Measurements from ENCODE around the gene LGSN.
"Not testable (repeated sequence)": the region's sequence is repeated elsewhere in the genome, so short reads cannot be mapped to it uniquely, and the experiment has no call there.

The LGSN gene, protein sequence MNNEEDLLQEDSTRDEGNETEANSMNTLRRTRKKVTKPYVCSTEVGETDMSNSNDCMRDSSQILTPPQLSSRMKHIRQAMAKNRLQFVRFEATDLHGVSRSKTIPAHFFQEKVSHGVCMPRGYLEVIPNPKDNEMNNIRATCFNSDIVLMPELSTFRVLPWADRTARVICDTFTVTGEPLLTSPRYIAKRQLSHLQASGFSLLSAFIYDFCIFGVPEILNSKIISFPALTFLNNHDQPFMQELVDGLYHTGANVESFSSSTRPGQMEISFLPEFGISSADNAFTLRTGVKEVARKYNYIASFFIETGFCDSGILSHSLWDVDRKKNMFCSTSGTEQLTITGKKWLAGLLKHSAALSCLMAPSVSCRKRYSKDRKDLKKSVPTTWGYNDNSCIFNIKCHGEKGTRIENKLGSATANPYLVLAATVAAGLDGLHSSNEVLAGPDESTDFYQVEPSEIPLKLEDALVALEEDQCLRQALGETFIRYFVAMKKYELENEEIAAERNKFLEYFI

GRCh38 chr6:63319939-63320338 lies at the start of gene LGSN:
LGSN (minus strand) TSS chr6:63319983; CDS start chr6:63319943, 40 bp downstream.
- DNase-seq (ENCODE audit: low read depth) = no peak

GRCh38 chr6:63368347-63368746 lies 48.6 kb upstream of the LGSN start:
- DNase-seq (ENCODE audit: low read depth) = no peak

DNA sequence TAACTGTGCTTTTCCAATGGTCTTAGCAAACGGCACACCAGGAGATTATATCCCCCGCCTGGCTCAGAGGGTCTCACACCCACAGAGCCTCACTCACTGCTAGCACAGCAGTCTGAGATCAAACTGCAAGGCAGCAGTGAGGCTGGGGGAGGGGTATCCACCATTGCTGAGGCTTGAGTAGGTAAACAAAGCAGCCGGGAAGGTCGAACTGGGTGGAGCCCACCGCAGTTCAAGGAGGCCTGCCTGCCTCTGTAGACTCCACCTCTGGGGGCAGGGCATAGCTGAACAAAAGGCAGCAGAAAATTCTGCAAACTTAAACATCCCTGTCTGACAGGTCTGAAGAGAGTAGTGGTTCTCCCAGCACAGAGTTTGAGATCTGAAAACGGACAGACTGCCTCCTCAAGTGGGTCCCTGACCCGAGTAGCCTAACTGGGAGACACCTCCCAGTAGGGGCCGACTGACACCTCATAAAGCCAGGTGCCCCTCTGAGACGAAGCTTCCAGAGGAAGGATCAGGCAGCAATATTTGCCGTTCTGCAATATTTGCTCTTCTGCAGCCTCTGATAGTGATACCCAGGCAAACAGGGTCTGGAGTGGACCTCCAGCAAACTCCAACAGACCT lies 42.8 kb upstream of the LGSN start:
- DNase-seq (ENCODE audit: low read depth) = not testable (repeated sequence)

- DNase-seq (ENCODE audit: low read depth) = not testable (repeated sequence)
These were observed 37.6 kb upstream of the LGSN start for GRCh38 chr6:63357384-63357783.

DNA sequence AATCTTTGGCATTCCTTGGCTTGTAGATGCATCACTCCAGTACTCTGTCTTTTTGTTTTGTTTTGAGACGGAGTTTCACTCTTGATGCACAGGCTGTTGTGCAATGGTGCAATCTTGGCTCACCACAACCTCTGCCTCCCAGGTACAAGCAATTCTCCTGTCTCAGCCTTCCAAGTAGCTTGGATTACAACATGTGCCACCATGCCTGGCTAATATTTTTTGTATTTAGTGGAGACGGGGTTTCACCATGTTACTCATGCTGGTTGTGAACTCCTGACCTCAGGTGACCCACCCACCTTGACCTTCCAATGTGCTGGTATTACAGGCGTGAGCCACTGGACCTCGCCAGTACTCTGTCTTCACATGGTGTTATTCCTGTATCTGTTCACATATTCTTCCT lies 35.8 kb upstream of the LGSN start:
- DNase-seq (ENCODE audit: low read depth) = no peak

DNA sequence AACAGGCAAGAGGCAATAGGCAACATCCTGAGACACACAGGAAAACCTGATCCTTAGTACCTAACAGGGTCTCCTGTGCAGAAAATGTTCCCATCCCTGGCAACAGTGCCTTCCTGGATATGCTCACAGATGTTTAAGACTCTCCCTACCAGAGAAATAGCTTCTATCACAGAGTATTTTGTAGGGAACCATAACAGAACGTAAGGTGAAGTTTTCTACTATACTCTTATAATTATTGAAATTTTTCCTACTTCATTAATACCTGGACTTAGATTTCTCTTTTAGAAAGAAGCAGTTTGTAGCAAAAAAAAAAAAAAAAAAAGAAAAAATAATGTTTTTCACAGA lies 33.5 kb upstream of the LGSN start:
- DNase-seq (ENCODE audit: low read depth) = no peak

DNA sequence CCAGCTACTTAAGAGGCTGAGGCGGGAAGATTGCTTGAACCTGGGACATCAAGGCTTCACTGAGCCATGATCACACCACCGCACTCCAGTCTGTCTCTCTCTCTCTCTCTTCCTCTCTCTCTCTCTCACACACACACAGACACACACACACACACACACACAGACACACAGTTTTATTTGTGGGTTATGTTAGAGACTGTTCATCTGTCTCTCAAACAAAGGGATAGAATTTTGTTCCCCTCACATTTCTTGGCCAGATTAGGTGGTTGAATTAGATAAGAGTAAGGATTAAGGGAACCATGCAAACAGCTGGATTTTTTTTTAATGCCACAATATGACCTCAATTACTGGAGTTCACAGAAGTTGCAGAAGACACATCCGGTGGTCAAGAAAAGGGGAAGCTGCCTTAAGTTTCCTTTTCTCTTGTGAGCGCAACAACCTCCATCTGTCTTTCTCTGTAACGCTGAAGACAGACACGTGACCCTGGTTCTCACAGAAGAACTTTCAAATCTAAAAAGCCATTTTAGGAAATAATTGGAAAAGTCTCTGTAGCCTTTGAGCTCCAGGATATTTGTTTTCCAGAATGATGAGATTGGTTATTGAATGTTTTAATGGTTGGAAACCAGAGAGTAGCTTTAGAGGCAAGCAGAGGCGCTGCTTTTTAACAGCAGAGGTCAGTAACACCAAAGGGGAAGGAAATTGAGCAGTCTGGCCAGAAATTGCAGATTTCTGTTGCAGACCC lies 32.9 kb upstream of the LGSN start:
- no peak for DNase-seq (ENCODE audit: low read depth)

DNA sequence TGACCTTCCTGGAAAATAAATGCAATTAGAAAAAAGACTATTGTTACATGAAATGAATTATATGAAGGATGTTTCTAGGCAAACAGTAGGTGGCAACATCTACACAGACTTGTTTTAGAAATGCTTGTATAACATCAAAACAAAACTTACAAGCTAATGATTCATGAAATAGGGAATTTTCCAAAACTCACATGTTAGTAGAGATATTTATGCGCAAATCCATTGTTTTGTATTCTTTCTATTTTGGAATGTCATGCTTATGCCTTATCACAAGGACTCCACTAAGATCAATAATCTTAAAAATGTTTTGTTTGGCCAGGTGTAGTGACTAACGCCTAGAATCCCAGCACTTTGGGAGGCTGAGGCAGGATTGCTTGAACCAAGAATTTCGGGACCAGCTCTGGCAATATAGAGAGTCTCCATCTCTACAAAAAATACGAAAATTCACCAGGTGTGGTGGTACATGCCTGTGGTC lies 32.3 kb upstream of the LGSN start:
- no peak for DNase-seq (ENCODE audit: low read depth)

DNA sequence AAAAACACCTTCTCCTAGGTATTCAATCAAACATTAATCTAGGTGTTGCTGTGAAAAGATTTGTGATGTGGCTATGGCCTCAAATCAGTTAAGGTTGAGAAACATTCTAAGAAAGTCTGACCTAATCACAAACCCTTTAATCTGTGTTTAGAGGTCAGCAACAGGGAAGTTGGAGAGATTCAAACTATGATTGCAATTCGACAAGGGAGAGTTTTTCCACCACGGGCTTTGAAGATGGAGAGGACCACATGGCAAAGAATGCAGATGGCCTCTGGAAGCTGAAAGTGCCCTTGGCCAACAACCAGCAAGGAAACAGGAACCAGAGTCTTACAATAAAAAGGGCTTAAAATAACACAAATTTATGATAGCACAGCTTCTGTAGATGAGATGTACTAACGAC lies 29.6 kb upstream of the LGSN start:
- no peak for DNase-seq (ENCODE audit: low read depth)

GRCh38 chr6:63348836-63349235 lies 29.1 kb upstream of the LGSN start:
- DNase-seq (ENCODE audit: low read depth) = no peak

DNA sequence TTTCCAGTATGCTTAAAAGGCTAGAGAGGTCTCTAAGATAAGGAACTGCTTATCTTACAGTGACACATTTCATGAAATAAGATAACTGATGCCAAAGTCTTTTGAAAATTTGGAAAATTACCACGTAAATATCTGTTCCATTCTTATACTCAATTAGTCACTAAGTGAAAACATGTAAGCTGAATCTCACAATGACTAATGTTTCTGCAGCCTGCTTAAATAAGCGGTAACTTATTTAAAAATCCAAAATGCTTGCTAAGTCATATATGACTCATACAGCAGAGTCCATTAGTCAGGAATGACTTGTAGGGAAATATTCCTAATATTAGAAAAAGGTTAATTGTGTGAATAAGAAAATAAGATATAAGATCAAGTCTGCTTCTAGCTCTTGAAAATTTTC lies 27.8 kb upstream of the LGSN start:
- DNase-seq (ENCODE audit: low read depth) = peak; percentile 76

- DNase-seq (ENCODE audit: low read depth) = no peak
These were observed 26.5 kb upstream of the LGSN start for GRCh38 chr6:63346217-63346835.

- no peak for DNase-seq (ENCODE audit: low read depth)
These were observed 20.6 kb upstream of the LGSN start for GRCh38 chr6:63340351-63340750.

DNA sequence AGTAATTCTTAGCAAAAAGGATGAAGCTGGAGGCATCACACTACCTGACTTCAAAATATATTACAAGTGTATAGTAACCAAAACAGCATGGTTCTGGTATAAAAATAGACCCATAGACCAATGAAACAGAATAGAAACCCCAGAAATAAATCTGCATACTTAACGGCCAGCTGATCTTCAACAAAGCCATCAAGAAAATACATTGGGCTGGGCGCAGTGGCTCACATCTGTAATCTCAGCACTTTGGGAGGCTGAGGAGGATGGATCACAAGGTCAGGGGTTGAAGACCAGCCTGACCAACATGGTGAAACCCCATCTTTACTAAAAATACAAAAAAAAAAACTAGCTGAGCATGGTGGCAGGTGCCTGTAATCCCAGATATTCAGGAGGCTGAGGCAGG lies 14.9 kb upstream of the LGSN start:
- not testable (repeated sequence) for DNase-seq (ENCODE audit: low read depth)

- DNase-seq (ENCODE audit: low read depth) = no peak
These were observed 13.7 kb upstream of the LGSN start for GRCh38 chr6:63333440-63333839.

- not testable (repeated sequence) for DNase-seq (ENCODE audit: low read depth)
These were observed 6.8 kb upstream of the LGSN start for GRCh38 chr6:63326630-63327029.

- no peak for DNase-seq (ENCODE audit: low read depth)
These were observed 3.2 kb upstream of the LGSN start for GRCh38 chr6:63322981-63323380.

- DNase-seq (ENCODE audit: low read depth) = no peak
These were observed 2.0 kb upstream of the LGSN start for GRCh38 chr6:63321821-63322220.

- no peak for DNase-seq (ENCODE audit: low read depth)
These were observed 2.1 kb downstream of the LGSN start for GRCh38 chr6:63317641-63318040.

GRCh38 chr6:63316113-63316512 lies 3.7 kb downstream of the LGSN start:
- no peak for DNase-seq (ENCODE audit: low read depth)

DNA sequence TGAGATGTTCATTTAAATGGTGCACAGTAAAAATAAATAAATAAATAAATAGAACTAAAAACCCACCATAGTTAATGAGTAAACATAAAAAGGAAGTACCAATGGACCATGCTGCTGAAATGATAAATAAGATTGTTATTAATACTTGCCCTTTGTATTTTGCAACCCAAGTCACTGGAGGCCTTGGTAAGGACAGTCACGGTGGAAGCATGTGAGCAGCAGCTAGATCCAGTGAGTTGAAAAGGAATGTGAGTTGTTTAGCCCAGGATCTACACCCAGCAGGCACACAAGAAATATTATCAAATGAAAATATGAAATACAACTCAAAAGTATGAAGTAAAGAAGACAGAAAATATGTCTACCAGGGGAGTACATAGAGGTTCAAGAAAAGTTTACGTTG lies 6.7 kb downstream of the LGSN start:
- no peak for DNase-seq (ENCODE audit: low read depth)

GRCh38 chr6:63307581-63308246 lies 12.1 kb downstream of the LGSN start:
- DNase-seq (ENCODE audit: low read depth) = peak; percentile 19

All from HS-5 (cell line).